ENCODE data around the gene AVP. TPM values are rescaled to one million over a fixed set of nuclear protein-coding genes. Genes with fewer than 3 reads are reported as not detected.

AVP gene
- total and polyA plus RNA-seq, 2 of the 13 experiments (the other 11 are each of a cell fraction or from before 2014, with no cell fraction given) = 0.12 TPM; not detected in 1

- TF ChIP-seq ZIK1 (CRISPR knock-in tag; IDR thresholded peaks at IDR 0.05; ENCODE audit: borderline replicate concordance, low read depth) (0 out of 2 replicates have a peak, but pooled peaks have one; percentile 51), ZNF891 (CRISPR knock-in tag; IDR thresholded peaks at IDR 0.05) (peak; percentile 42; the same call in 1 of the 2 replicates), ZNF546 (CRISPR knock-in tag; conservative IDR thresholded peaks at IDR 0.05) (0 out of 2 replicates have a peak, but pooled peaks have one; percentile 69)
Observed at GRCh38 chr20:3084986-3085360, 449 bp upstream of the AVP start (continued).

DNA sequence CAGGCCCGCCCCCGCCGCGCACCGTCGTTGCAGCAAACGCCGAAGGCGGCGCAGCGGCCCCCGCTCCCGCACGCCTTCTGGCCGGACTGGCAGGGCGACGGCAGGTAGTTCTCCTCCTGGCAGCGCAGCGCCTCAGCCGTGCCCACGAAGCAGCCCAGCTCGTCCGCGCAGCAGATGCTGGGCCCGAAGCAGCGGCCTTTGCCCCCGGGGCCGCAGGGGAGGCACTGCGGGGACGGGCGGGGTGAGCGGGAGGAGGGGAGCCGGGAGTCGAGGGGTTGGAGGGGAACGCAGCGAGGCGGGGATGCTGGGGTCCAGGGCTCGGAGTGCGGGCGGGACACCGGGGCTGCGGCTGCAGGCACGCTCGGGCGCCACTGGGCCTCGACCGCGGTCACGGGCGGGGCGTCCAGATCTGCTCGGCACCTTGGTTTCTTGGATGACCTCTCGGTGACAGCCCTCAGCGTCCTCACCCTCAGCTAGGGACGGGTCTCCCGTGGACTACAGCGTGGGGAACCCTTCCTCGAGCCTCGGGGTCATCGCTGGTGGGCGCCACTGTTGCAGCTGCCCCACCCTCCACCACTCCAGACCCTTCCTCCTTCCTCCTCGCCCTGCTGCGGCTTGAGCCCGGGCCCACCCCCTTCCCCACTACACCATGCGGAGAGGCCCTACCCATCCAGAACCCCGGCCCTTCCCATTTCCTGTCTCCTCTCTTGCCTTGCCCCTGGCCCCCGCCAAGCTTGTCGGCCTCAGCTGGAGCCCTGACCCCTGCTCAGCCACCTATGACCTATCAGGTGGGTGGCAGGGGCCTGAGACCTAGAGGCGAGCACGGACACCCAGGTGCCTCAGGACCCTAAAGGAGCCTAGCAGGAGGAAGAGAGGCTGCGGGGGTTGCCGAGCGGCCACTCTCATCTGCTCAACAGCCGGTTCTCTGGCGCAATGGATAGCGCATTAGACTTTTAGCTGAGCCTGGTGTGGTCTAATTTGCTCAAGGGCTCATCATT lies 1.3 kb downstream of the AVP start:
- no TSS peak for BruUV-seq (replicated peaks)
- DNase-seq (ENCODE audit: low spot score) (peak; percentile 26), FAIRE-seq (no peak)
- TF ChIP-seq ZNF567 (CRISPR knock-in tag; IDR thresholded peaks at IDR 0.05; ENCODE audit: borderline replicate concordance) (0 out of 2 replicates have a peak, but pooled peaks have one; percentile 67), ADNP (CRISPR knock-in tag; IDR thresholded peaks at IDR 0.05) (no peak), HNF4G (IDR thresholded peaks at IDR 0.05; ENCODE audit: borderline replicate concordance, low read depth, low read length) (0 out of 2 replicates have a peak, but pooled peaks have one; percentile 22), HNF4G (CRISPR knock-in tag; IDR thresholded peaks at IDR 0.05; ENCODE audit: borderline replicate concordance, low read depth) (0 out of 2 replicates have a peak, but pooled peaks have one; percentile 11), ZNF275 (CRISPR knock-in tag; IDR thresholded peaks at IDR 0.05; ENCODE audit: borderline replicate concordance) (no peak), CENPX (CRISPR knock-in tag; IDR thresholded peaks at IDR 0.05) (no peak), TCF7 (IDR thresholded peaks at IDR 0.05; ENCODE audit: low read depth) (no peak), ZFX (CRISPR knock-in tag; IDR thresholded peaks at IDR 0.05; ENCODE audit: low read depth) (peak; percentile 44; the same call in 1 of the 2 replicates), CENPBD1 (CRISPR knock-in tag; IDR thresholded peaks at IDR 0.05; ENCODE audit: borderline replicate concordance, low read depth) (no peak), ZNF597 (CRISPR knock-in tag; IDR thresholded peaks at IDR 0.05) (no peak), ZBTB7B (CRISPR knock-in tag; IDR thresholded peaks at IDR 0.05) (0 out of 2 replicates have a peak, but pooled peaks have one; percentile 26), ZBTB33 (CRISPR knock-in tag; IDR thresholded peaks at IDR 0.05) (peak; percentile 97), ZNF678 (CRISPR knock-in tag; IDR thresholded peaks at IDR 0.05) (no peak)

More for the DNA sequence above, 1.3 kb downstream of the AVP start:
- 34% methylated on average over 45 of the region's 76 CpGs for WGBS (ENCODE audit: low lambda C conversion rate)
- Histone ChIP-seq H3K9me3 (ENCODE audit: low read length) (no peaks in the 10 kb centered on the region), H3K4me3 (replicated peaks in 1 of 3; ENCODE audit: insufficient read depth in 1 of 3, low read depth in 2 of 3, low read length in 3 of 3) (peak overlapping the region; percentile 4 to 62 (median 43); a peak in 4 of 6 replicates), H2AFZ (ENCODE audit: low read length) (no peak overlapping the region), H3K36me3 (replicated peaks in 1 of 2; ENCODE audit: control insufficient read depth in 1 of 2, insufficient read depth in 2 of 2, low read length in 2 of 2) (no peaks in the 10 kb centered on the region), H3K9ac (ENCODE audit: insufficient read depth, low read depth, low read length) (no peak overlapping the region), H4K20me1 (ENCODE audit: insufficient read depth, low read length) (no peaks in the 10 kb centered on the region), H3K4me2 (ENCODE audit: low read depth, low read length) (peak overlapping the region; percentile 56), H3K4me1 (ENCODE audit: insufficient read depth, low read length) (peaks cover 41% of the 10 kb centered on the region), H3K27me3 (ENCODE audit: control insufficient read depth in 1 of 2, insufficient read depth in 2 of 2, low read length in 2 of 2) (peaks cover 27 to 55% of the 10 kb centered on the region in 2 experiments), H3K79me2 (ENCODE audit: insufficient read depth, low read length) (no peaks in the 10 kb centered on the region), H3K27ac (ENCODE audit: extremely low read length, insufficient read depth, low read length) (no peak overlapping the region)
- ChIA-PET CTCF (ENCODE audit: low intra/inter-chr PET ratio, low total read pairs) (no interaction called here), POLR2A (interaction anchor here (1.6 kb wide), 1 partner anchor 33 kb away, joined by 5 read pairs; no protein-coding TSS in a partner anchor)
- in situ Hi-C loops (cut with HindIII; ENCODE audit: extremely low pct_ligation_motif_present, low pct_unique_long_range_greater_than_20kb) = no loop called here
- intact Hi-C loops (cut with micrococcal nuclease; ENCODE audit: unreplicated experiment) = no loop called here
- peak; percentile 34 for ATAC-seq

Data from HepG2 (cell line).